Measurements from ENCODE around the gene NOTCH2. TPM values are rescaled to one million over a fixed set of nuclear protein-coding genes. Genes with fewer than 3 reads are reported as not detected.
"Not testable (repeated sequence)": the region's sequence is repeated elsewhere in the genome, so short reads cannot be mapped to it uniquely, and the experiment has no call there.

Gene NOTCH2
- polyA plus RNA-seq, 1 experiment = 40.7 TPM

DNA sequence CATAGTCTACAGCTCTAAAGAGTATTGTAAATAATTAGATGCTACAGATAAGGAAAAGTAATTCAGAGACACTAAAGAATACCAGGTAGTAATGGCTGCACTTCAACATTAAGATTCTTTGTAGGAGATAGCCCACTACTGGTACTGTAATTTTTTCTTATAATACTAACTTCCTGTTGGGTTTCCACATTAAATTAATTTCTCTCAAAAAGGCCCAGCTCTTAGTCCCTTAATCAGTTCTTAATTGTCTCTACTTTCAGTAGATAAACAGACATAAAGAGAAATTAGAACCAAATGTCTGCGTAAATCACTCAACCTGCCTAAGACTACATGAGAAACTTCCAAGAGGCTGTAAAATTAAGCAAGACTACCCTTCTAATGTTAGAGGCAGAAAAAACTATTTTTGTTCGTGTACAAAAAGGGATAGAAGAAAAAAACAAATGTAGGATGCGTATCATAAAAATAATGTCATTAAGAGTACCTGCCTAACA lies 83.4 kb downstream of the NOTCH2 start:
- CTCF ChIA-PET = no interaction called here
- Histone ChIP-seq H3K36me3 (ENCODE audit: control insufficient read depth, insufficient read depth, low read length) (no peaks in the 10 kb centered on the region), H3K27me3 (ENCODE audit: control insufficient read depth, insufficient read depth, low read length) (no peaks in the 10 kb centered on the region), H3K4me3 (ENCODE audit: low read depth, low read length) (no peak overlapping the region)
- TF ChIP-seq, protein P1, sequence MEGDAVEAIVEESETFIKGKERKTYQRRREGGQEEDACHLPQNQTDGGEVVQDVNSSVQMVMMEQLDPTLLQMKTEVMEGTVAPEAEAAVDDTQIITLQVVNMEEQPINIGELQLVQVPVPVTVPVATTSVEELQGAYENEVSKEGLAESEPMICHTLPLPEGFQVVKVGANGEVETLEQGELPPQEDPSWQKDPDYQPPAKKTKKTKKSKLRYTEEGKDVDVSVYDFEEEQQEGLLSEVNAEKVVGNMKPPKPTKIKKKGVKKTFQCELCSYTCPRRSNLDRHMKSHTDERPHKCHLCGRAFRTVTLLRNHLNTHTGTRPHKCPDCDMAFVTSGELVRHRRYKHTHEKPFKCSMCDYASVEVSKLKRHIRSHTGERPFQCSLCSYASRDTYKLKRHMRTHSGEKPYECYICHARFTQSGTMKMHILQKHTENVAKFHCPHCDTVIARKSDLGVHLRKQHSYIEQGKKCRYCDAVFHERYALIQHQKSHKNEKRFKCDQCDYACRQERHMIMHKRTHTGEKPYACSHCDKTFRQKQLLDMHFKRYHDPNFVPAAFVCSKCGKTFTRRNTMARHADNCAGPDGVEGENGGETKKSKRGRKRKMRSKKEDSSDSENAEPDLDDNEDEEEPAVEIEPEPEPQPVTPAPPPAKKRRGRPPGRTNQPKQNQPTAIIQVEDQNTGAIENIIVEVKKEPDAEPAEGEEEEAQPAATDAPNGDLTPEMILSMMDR (IDR thresholded peaks at IDR 0.05; ENCODE audit: insufficient read depth, low read depth, low read length) = no peak
- POLR2A ChIA-PET = no interaction called here
- DNase-seq (ENCODE audit: low read depth) = no peak

DNA sequence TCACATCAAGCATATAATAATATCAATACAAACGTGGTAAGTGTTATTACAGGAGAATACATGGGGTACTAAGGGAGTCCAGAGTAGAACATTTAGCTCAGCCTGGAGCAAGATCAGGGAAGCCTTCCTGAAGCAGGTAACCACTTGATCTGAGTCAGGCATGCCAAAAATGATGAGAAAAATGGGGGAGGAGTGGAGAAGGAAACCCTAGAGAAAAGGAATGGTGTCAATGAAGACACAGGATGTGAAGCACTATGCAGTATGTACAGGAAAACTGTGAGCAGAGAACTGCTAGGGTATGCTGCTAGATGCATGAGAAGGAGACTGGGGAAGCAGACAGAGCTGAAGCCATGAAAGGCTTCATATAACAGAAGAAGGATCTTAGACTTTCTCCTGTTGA lies 84.7 kb downstream of the NOTCH2 start:
- POLR2A ChIA-PET = no interaction called here
- Histone ChIP-seq H3K4me3 (ENCODE audit: low read depth, low read length) (no peak overlapping the region), H3K27me3 (ENCODE audit: control insufficient read depth, insufficient read depth, low read length) (no peaks in the 10 kb centered on the region), H3K36me3 (ENCODE audit: control insufficient read depth, insufficient read depth, low read length) (no peaks in the 10 kb centered on the region)
- TF ChIP-seq, protein P1 (IDR thresholded peaks at IDR 0.05; ENCODE audit: insufficient read depth, low read depth, low read length) = no peak
- DNase-seq (ENCODE audit: low read depth) = no peak
- CTCF ChIA-PET = no interaction called here

DNA sequence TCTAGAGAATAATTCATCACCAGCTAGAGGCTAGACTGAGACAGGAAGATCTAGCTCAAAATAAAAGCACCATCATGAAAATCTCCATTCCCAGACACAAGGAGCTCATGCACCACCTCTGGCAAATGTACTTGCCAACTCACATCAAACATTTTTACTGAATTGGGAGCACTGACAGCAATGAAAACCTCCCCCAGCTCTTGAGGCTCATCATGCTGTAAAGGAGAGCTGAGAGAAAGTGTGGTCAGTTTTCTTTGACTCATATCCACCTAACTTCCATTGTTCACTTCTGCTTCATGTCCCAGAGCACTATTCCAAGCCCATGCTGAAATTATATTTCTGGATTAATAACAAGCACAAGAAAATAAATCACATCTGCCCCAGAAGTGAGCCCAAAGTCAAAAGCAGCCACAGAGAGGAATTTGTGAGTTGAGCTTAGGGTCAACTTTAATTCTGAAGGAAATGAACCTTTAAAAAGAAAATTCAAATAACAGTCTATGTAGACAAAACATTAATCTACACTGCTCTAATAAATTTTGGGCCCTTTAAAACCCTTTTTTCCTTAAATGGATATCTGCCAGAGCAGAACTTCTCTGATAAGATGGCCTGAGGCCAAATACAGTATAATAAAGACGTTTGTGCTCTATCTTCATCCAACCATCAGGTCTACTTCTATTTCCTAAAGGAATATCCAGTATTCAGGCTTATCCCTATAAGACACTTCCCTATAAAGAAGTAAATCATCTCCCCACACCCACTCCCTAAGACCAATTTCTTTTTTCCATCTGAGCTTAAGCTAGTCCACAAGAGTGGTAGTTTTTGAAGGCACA lies 87.3 kb downstream of the NOTCH2 start:
- Histone ChIP-seq H3K4me3 (ENCODE audit: low read depth, low read length) (no peak overlapping the region), H3K27me3 (ENCODE audit: control insufficient read depth, insufficient read depth, low read length) (no peaks in the 10 kb centered on the region), H3K36me3 (ENCODE audit: control insufficient read depth, insufficient read depth, low read length) (0 out of 2 replicates have a peak, but pooled peaks cover 2% of the 10 kb centered on the region)
- ChIA-PET CTCF (no interaction called here), POLR2A (no interaction called here)
- DNase-seq (ENCODE audit: low read depth) = no peak
- TF ChIP-seq, protein P1 (IDR thresholded peaks at IDR 0.05; ENCODE audit: insufficient read depth, low read depth, low read length) = no peak

DNA sequence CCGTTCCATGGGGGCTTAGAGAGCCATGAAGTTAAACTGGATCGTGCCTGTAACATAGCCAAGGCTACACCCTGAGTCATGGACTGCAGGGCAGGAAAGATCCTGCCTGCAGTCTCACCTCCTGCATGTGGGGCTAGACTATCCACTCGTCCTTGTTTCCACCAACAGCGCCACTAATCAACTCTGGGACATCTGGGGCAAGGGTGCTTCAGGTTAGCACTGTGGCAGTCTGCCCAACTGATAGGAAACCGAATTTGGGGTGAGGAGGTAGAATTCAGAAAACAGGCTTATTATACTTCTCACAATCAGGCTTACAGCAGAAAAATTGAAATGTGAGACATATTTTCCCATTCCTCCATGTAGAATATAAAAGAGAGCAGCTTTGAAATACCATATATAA lies 88.0 kb downstream of the NOTCH2 start:
- Histone ChIP-seq H3K36me3 (ENCODE audit: control insufficient read depth, insufficient read depth, low read length) (0 out of 2 replicates have a peak, but pooled peaks cover 2% of the 10 kb centered on the region), H3K4me3 (ENCODE audit: low read depth, low read length) (no peak overlapping the region), H3K27me3 (ENCODE audit: control insufficient read depth, insufficient read depth, low read length) (no peaks in the 10 kb centered on the region)
- TF ChIP-seq, protein P1 (IDR thresholded peaks at IDR 0.05; ENCODE audit: insufficient read depth, low read depth, low read length) = no peak
- CTCF ChIA-PET = no interaction called here
- POLR2A ChIA-PET = no interaction called here
- DNase-seq (ENCODE audit: low read depth) = no peak

DNA sequence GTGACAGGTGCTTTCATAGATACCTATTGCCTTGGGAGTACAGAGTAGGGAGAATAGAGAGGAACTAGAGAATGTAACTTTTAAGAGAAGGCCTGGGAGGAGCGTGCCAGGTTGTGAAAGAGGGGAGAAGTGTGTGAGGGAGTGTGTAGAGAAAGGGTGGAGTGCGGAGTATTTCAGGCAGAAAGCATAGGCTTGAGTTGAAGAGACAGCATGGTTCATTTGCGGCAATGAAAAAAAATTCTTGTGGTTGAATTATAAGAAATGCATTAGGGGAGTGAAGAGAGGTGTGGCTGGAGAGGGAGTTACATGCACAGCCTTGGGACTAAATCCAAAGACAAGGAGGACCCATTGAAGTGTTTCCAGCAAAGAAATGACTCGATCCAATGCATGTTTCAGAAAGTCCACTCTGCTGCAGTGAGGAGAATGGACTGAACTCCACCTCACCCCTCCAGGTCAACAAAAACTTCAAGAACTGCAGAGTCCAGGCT lies 91.4 kb downstream of the NOTCH2 start:
- no peak for DNase-seq (ENCODE audit: low read depth)

DNA sequence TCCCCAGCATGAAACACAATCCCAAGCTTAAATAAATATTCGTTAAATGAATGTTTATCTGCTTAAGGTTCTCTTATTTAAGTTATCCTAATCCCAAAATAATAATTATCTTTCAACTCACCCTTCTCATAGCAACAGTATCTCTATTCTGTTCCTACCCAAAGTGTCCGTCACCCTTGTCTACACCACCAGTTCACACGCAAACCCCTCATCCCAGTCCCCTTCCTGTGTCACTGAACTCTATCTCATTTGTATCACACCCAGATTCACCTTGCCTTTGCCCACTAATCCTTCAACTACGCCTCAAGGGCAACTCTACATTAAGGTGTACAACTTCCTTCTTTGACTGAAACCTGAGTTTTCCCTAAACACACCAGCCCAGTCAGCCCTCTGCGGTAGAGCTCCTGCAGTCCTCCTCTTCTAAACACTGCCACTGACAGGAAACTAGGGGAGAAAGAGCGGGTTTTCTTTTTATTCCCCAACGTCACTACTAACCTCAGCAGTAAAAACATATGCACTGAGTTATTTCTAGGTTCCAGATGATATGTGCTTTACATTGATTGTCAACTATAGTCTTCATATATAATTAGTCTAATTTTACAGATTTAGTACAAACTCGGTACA lies 92.2 kb downstream of the NOTCH2 start:
- CTCF ChIA-PET; H3K4me3 ChIP-seq (ENCODE audit: low read depth, low read length); POLR2A ChIA-PET; H3K36me3 ChIP-seq (ENCODE audit: control insufficient read depth, insufficient read depth, low read length); H3K27me3 ChIP-seq (ENCODE audit: control insufficient read depth, insufficient read depth, low read length); DNase-seq (ENCODE audit: low read depth): not testable (repeated sequence)

More for the DNA sequence above, 91.4 kb downstream of the NOTCH2 start:
- Histone ChIP-seq H3K36me3 (ENCODE audit: control insufficient read depth, insufficient read depth, low read length) (peaks cover 2% of the 10 kb centered on the region; the same call in 1 of the 2 replicates), H3K27me3 (ENCODE audit: control insufficient read depth, insufficient read depth, low read length) (no peaks in the 10 kb centered on the region), H3K4me3 (ENCODE audit: low read depth, low read length) (no peak overlapping the region)
- ChIA-PET POLR2A (no interaction called here), CTCF (no interaction called here)
- TF ChIP-seq, protein P1 (IDR thresholded peaks at IDR 0.05; ENCODE audit: insufficient read depth, low read depth, low read length) = no peak

DNA sequence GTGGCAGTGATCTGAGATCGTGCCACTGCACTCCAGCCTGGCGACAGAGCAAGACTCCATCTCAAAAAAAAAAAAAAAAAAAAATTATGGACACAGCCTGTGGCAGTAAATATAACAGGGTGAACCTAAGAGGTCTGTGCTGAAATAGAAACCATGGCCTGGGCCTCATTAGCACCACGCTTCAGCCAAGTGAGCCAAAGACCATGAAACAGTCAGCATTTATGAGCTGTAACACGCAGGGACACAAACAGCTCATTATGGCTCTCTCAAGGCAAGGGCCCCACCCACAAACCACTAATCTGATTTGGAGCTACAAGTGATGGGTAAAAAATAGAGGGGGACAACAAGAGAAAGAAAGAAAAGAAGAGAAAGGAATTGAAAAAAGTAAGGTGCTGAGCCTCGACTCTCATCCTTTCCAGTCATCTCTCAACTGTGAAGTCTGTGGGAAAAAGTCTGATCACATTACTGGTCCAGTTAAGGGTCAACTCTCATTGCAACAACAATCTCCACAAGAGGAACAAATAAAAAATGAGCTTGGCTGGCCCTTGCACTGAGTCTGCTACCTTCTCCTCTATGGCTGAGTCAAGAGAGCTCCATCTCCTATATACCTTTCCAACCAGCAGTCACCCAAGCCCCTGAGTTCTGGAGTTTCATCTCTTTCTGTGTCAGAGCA lies 93.7 kb downstream of the NOTCH2 start:
- H3K27me3 ChIP-seq (ENCODE audit: control insufficient read depth, insufficient read depth, low read length); H3K4me3 ChIP-seq (ENCODE audit: low read depth, low read length); POLR2A ChIA-PET; DNase-seq (ENCODE audit: low read depth); H3K36me3 ChIP-seq (ENCODE audit: control insufficient read depth, insufficient read depth, low read length); CTCF ChIA-PET: not testable (repeated sequence)
